ENCODE results near the gene PDXK. TPM values are rescaled to one million over a fixed set of nuclear protein-coding genes. Genes with fewer than 3 reads are reported as not detected.

Gene PDXK
- total and polyA plus RNA-seq, 7 experiments from 2014 or later = 27.8 to 103 (median 74.2) TPM

DNA sequence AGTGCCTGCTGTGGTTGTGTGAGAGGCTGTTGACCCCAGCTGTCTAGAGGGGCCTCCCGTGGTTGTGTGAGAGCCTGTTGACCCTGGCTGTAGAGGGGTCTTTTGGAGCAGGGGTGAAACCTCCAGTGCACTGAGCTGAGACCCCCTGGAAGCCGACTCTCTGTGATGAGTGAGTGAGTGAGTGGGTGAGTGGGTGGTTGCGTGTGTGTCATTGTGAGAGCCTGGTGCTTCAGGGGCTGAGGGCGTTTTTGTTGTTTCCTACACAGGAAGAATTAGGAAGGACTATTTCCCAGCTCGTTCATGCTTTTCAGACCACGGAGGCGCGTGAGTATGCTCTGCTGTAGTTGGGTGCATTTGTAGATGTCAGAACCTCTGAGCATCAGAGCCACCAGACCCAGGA is 73.5 kb downstream of the PDXK start:
- ChIA-PET POLR2A (no interaction called here), CTCF (interaction anchor here (0.6 kb wide), 1 partner anchor 1580 kb away, joined by 5 read pairs; no protein-coding TSS in a partner anchor)
- H3K27me3 ChIP-seq (ENCODE audit: control insufficient read depth in 2 of 2, insufficient read depth in 2 of 2, low read length in 2 of 2) = no peaks in the 10 kb centered on the region
- no peaks in the 10 kb centered on the region for H3K27me3 Mint-ChIP-seq
- peaks cover 5 to 10% of the 10 kb centered on the region in 2 donors for H3K4me1 ChIP-seq (ENCODE audit: control insufficient read depth in 2 of 2, insufficient read depth in 2 of 2, low read length in 2 of 2)
- peaks cover 0 to 1% (median 0%) of the 10 kb centered on the region in 11 donors for H3K9me3 Mint-ChIP-seq
- H3K36me3 Mint-ChIP-seq = peaks cover 0 to 32% (median 9%) of the 10 kb centered on the region in 5 donors
- no peak overlapping the region for H3K27ac ChIP-seq (ENCODE audit: low read depth, low read length)
- H3K36me3 ChIP-seq (ENCODE audit: control insufficient read depth in 2 of 3, insufficient read depth in 3 of 3, low read length in 3 of 3) = peaks cover 6 to 59% (median 11%) of the 10 kb centered on the region in 3 experiments
- DNase-seq (no peak), ATAC-seq (no peak)
- H3K4me3 ChIP-seq (ENCODE audit: low read length) = no peak overlapping the region
- peaks cover 7 to 33% (median 18%) of the 10 kb centered on the region in 7 donors for H3K4me1 Mint-ChIP-seq
- intact Hi-C loops (cut with micrococcal nuclease) = no loop called here
- peak overlapping the region in 5 of 10 donors; percentile 23 to 54 (median 51) for H3K4me3 Mint-ChIP-seq
- H3K9me3 ChIP-seq (ENCODE audit: control insufficient read depth in 2 of 3, low read length in 3 of 3) = no peaks in the 10 kb centered on the region
- H3K27ac Mint-ChIP-seq = peak overlapping the region in 4 of 9 donors; percentile 48 to 73 (median 59)

DNA sequence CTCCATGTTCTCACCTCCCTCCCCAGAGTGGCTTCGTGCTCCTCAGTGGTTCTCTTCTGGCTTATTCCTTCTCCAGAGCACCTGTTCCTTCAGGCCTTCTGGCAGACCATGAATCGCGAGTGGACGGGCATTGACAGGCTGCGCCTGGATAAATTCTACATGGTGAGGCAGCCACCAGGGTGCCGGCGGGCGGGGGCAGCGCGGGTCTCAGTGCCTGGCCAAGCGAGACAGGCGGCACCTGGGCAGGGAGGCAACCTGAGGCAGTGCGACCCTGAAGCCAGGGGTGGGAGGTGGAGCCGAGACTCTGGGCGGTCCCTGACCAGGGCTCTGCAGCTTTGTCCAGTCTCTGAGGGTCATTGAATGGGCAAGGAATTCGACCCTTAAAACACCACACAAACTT is 74.3 kb downstream of the PDXK start:
- H3K36me3 ChIP-seq (ENCODE audit: control insufficient read depth in 2 of 3, insufficient read depth in 3 of 3, low read length in 3 of 3) = peaks cover 6 to 67% (median 15%) of the 10 kb centered on the region in 3 experiments
- intact Hi-C loops (cut with micrococcal nuclease) = no loop called here
- H3K27me3 ChIP-seq (ENCODE audit: control insufficient read depth in 2 of 2, insufficient read depth in 2 of 2, low read length in 2 of 2) = no peaks in the 10 kb centered on the region
- Mint-ChIP-seq H3K27me3 (no peaks in the 10 kb centered on the region), H3K4me1 (peaks cover 7 to 33% (median 18%) of the 10 kb centered on the region in 7 donors), H3K4me3 (no peak overlapping the region), H3K9me3 (peaks cover 0 to 1% (median 0%) of the 10 kb centered on the region in 11 donors), H3K36me3 (peaks cover 0 to 35% (median 9%) of the 10 kb centered on the region in 5 donors), H3K27ac (no peak overlapping the region)
- no peaks in the 10 kb centered on the region for H3K9me3 ChIP-seq (ENCODE audit: control insufficient read depth in 2 of 3, low read length in 3 of 3)
- no peak overlapping the region for H3K27ac ChIP-seq (ENCODE audit: low read depth, low read length)
- ChIA-PET POLR2A (no interaction called here), CTCF (no interaction called here)
- no peak overlapping the region for H3K4me3 ChIP-seq (ENCODE audit: low read length)
- no peak for DNase-seq
- peaks cover 5 to 10% of the 10 kb centered on the region in 2 donors for H3K4me1 ChIP-seq (ENCODE audit: control insufficient read depth in 2 of 2, insufficient read depth in 2 of 2, low read length in 2 of 2)
- no peak for ATAC-seq

DNA sequence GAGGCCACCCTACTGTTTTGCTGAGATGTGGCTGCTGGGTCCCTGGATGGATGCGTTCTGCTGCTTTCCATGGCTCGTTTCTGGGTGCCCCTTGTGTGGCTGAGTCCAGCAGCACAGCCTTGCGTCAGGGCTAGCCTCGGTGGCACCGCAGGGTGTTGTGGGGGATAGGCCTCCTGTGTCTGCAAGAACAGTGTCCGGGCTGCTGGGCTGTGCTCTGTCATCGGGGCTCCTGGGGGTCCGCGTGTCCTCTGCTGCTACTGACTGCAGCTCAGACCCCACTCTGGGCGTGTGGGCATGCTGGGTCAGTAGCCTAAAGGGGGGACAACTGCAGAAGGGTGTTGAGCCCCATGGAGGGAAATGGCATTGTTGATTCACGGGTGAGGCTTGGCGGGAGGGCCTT is 75.4 kb downstream of the PDXK start:
- H3K36me3 ChIP-seq (ENCODE audit: control insufficient read depth in 2 of 3, insufficient read depth in 3 of 3, low read length in 3 of 3) = peaks cover 6 to 78% (median 20%) of the 10 kb centered on the region in 3 experiments
- intact Hi-C loops (cut with micrococcal nuclease) = no loop called here
- CTCF ChIA-PET = no interaction called here
- H3K27ac ChIP-seq (ENCODE audit: low read depth, low read length) = no peak overlapping the region
- H3K36me3 Mint-ChIP-seq = peaks cover 0 to 43% (median 9%) of the 10 kb centered on the region in 5 donors
- no peak for ATAC-seq
- no peak for DNase-seq
- H3K9me3 ChIP-seq (ENCODE audit: control insufficient read depth in 2 of 3, low read length in 3 of 3) = no peaks in the 10 kb centered on the region
- peaks cover 5 to 10% of the 10 kb centered on the region in 2 donors for H3K4me1 ChIP-seq (ENCODE audit: control insufficient read depth in 2 of 2, insufficient read depth in 2 of 2, low read length in 2 of 2)
- H3K27me3 Mint-ChIP-seq = no peaks in the 10 kb centered on the region
- no peak overlapping the region for H3K4me3 Mint-ChIP-seq
- peaks cover 7 to 31% (median 18%) of the 10 kb centered on the region in 7 donors for H3K4me1 Mint-ChIP-seq
- no peaks in the 10 kb centered on the region for H3K27me3 ChIP-seq (ENCODE audit: control insufficient read depth in 2 of 2, insufficient read depth in 2 of 2, low read length in 2 of 2)
- POLR2A ChIA-PET = interaction anchor here (0.7 kb wide), 1 partner anchor 144 kb away, joined by 3 read pairs; no protein-coding TSS in a partner anchor
- H3K27ac Mint-ChIP-seq = no peak overlapping the region
- peaks cover 0 to 1% (median 0%) of the 10 kb centered on the region in 11 donors for H3K9me3 Mint-ChIP-seq
- H3K4me3 ChIP-seq (ENCODE audit: low read length) = no peak overlapping the region

DNA sequence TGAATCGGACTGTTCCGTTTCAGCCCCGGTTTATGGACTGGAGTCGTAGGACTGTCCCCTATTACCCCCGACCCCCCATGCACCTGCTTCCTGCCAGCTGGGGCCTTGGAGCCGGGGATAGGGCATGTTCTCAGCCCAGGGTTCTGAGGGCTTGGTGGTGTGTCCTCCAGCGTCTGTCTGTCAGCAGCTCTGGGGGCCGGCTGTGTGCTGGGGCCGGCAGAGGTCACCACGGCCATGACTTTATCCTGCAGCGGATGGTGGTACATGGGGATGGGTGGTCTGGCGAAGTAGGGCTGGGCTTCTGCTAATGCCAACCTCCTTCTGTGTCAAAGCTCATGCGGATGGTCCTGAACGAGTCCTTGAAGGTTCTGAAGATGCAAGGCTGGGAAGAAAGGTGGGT is 75.9 kb downstream of the PDXK start:
- ATAC-seq (no peak), DNase-seq (no peak)
- Histone ChIP-seq H3K27ac (ENCODE audit: low read depth, low read length) (no peak overlapping the region), H3K9me3 (ENCODE audit: control insufficient read depth in 2 of 3, low read length in 3 of 3) (no peaks in the 10 kb centered on the region), H3K36me3 (ENCODE audit: control insufficient read depth in 2 of 3, insufficient read depth in 3 of 3, low read length in 3 of 3) (peaks cover 6 to 83% (median 20%) of the 10 kb centered on the region in 3 experiments), H3K4me1 (ENCODE audit: control insufficient read depth in 2 of 2, insufficient read depth in 2 of 2, low read length in 2 of 2) (peaks cover 5 to 10% of the 10 kb centered on the region in 2 donors), H3K27me3 (ENCODE audit: control insufficient read depth in 2 of 2, insufficient read depth in 2 of 2, low read length in 2 of 2) (no peaks in the 10 kb centered on the region), H3K4me3 (ENCODE audit: low read length) (no peak overlapping the region)
- CTCF ChIA-PET = no interaction called here
- Mint-ChIP-seq H3K9me3 (peaks cover 0 to 1% (median 0%) of the 10 kb centered on the region in 11 donors), H3K27me3 (no peaks in the 10 kb centered on the region), H3K4me1 (peaks cover 7 to 30% (median 18%) of the 10 kb centered on the region in 7 donors), H3K4me3 (no peak overlapping the region), H3K27ac (no peak overlapping the region), H3K36me3 (peaks cover 0 to 43% (median 9%) of the 10 kb centered on the region in 5 donors)
- POLR2A ChIA-PET = interaction anchor here (0.7 kb wide), 1 partner anchor 144 kb away, joined by 3 read pairs; no protein-coding TSS in a partner anchor
- intact Hi-C loops (cut with micrococcal nuclease) = no loop called here

DNA sequence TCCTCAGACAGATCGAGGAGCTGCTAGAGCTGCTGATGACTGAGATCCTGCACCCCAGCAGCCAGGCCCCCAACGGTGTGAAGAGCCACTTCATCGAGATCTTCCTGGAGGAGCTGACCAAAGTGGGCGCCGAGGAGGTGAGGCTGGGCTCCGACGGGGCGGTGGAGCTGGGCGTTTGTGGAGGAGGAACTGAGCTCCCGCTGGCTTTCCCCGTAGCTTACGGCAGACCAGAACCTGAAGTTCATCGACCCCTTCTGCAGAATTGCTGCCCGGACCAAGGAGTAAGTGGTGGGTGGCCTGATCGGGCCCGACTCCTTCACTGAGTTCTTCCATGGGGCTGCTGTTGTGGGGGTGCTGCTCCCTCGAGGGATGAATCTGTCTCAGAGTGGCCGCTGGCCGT is 78.5 kb downstream of the PDXK start:
- Mint-ChIP-seq H3K36me3 (peaks cover 0 to 55% (median 9%) of the 10 kb centered on the region in 5 donors), H3K4me1 (peaks cover 0 to 6% (median 2%) of the 10 kb centered on the region in 7 donors), H3K27me3 (no peaks in the 10 kb centered on the region), H3K27ac (no peak overlapping the region), H3K9me3 (no peaks in the 10 kb centered on the region), H3K4me3 (no peak overlapping the region)
- H3K9me3 ChIP-seq (ENCODE audit: control insufficient read depth in 2 of 3, low read length in 3 of 3) = no peaks in the 10 kb centered on the region
- H3K27ac ChIP-seq (ENCODE audit: low read depth, low read length) = no peak overlapping the region
- ChIA-PET POLR2A (interaction anchor here (0.7 kb wide), 1 partner anchor 146 kb away, joined by 4 read pairs; no protein-coding TSS in a partner anchor), CTCF (no interaction called here)
- intact Hi-C loops (cut with micrococcal nuclease) = no loop called here
- peaks cover 0 to 100% (median 20%) of the 10 kb centered on the region in 3 experiments for H3K36me3 ChIP-seq (ENCODE audit: control insufficient read depth in 2 of 3, insufficient read depth in 3 of 3, low read length in 3 of 3)
- no peak for DNase-seq
- H3K4me3 ChIP-seq (ENCODE audit: low read length) = no peak overlapping the region
- no peaks in the 10 kb centered on the region for H3K27me3 ChIP-seq (ENCODE audit: control insufficient read depth in 2 of 2, insufficient read depth in 2 of 2, low read length in 2 of 2)
- H3K4me1 ChIP-seq (ENCODE audit: control insufficient read depth in 2 of 2, insufficient read depth in 2 of 2, low read length in 2 of 2) = no peaks in the 10 kb centered on the region
- ATAC-seq = no peak

DNA sequence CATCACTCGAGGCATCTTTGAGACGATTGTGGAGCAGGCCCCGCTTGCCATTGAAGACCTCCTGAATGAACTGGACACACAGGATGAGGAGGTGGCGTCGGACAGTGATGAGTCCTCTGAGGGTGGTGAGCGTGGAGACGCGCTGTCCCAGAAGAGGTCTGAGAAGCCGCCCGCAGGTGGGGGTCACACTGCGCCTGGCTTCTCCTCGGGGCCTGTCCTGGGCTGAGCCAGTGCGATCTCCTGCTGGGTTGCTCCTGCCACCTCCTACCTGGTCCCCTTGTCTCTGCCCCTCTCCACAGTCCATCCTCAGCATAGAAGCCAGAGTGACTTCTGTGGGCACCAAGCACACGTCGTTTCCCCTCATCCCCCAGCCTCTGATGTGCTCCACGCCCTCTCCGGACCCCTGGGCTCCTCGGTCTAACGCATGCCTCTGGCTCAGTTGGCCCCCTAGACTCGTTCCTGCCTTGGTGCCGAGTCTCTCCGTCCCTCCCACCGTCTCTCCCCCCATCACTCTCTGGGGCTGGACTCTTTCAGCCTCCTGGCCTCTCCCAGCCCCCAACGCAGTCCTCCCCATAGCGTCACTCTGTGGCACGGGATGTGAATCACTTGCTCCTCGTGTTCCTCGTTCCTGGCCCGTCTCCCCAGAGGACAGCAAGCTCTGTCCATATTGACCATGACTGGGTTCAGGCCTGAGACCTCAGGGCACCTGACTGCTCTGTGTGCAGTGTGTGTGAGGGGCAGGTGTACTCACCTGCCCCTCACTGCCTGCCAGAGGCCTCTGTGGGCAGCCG is 79.2 kb downstream of the PDXK start:
- ATAC-seq (no peak), DNase-seq (no peak)
- POLR2A ChIA-PET = interaction anchor here (0.7 kb wide), 1 partner anchor 145 kb away, joined by 4 read pairs; no protein-coding TSS in a partner anchor
- Histone ChIP-seq H3K27me3 (ENCODE audit: control insufficient read depth in 2 of 2, insufficient read depth in 2 of 2, low read length in 2 of 2) (no peaks in the 10 kb centered on the region), H3K27ac (ENCODE audit: low read depth, low read length) (no peak overlapping the region), H3K4me1 (ENCODE audit: control insufficient read depth in 2 of 2, insufficient read depth in 2 of 2, low read length in 2 of 2) (no peaks in the 10 kb centered on the region), H3K36me3 (ENCODE audit: control insufficient read depth in 2 of 3, insufficient read depth in 3 of 3, low read length in 3 of 3) (peaks cover 0 to 100% (median 20%) of the 10 kb centered on the region in 3 experiments), H3K4me3 (ENCODE audit: low read length) (no peak overlapping the region), H3K9me3 (ENCODE audit: control insufficient read depth in 2 of 3, low read length in 3 of 3) (no peaks in the 10 kb centered on the region)
- H3K36me3 Mint-ChIP-seq = peaks cover 0 to 55% (median 4%) of the 10 kb centered on the region in 5 donors
- H3K27me3 Mint-ChIP-seq = no peaks in the 10 kb centered on the region
- no peaks in the 10 kb centered on the region for H3K9me3 Mint-ChIP-seq
- intact Hi-C loops (cut with micrococcal nuclease) = no loop called here
- H3K27ac Mint-ChIP-seq = no peak overlapping the region
- CTCF ChIA-PET = no interaction called here
- H3K4me1 Mint-ChIP-seq = peaks cover 0 to 6% (median 0%) of the 10 kb centered on the region in 7 donors
- H3K4me3 Mint-ChIP-seq = no peak overlapping the region

All from naive thymus-derived CD4-positive, alpha-beta T cell (primary cell).